Frontal cortex (tissue), 4 donors: ENCODE results near the gene CCDC28B. TPM values are rescaled to one million over a fixed set of nuclear protein-coding genes. Genes with fewer than 3 reads are reported as not detected.
A peak's percentile ranks its signal among the peaks of the same experiment; 100 is the strongest.

Experiments used
- DNase-seq, 2 donors: peaks; one replicate each; pipeline ENCODE4 v3.0.0; 2012; ENCODE audit warnings: low spot score in 2 of 2
- FAIRE-seq: peaks from 2 replicates; lab custom pipeline; 2012; peaks lifted over from hg19 to GRCh38; lab: Jason Lieb, UNC
- total RNA-seq: library from RNA; depleted of rRNA; stranded (reverse); fragments of >200 nt; gene quantifications from one replicate; pipeline ENCODE4 v1.2.3, GENCODE V29; 2014
- donor health status: control.
- donor health status: control.
- donor health status: control.

The CCDC28B gene
- total RNA-seq, 1 donor from 2014 or later = 34.2 TPM

DNA sequence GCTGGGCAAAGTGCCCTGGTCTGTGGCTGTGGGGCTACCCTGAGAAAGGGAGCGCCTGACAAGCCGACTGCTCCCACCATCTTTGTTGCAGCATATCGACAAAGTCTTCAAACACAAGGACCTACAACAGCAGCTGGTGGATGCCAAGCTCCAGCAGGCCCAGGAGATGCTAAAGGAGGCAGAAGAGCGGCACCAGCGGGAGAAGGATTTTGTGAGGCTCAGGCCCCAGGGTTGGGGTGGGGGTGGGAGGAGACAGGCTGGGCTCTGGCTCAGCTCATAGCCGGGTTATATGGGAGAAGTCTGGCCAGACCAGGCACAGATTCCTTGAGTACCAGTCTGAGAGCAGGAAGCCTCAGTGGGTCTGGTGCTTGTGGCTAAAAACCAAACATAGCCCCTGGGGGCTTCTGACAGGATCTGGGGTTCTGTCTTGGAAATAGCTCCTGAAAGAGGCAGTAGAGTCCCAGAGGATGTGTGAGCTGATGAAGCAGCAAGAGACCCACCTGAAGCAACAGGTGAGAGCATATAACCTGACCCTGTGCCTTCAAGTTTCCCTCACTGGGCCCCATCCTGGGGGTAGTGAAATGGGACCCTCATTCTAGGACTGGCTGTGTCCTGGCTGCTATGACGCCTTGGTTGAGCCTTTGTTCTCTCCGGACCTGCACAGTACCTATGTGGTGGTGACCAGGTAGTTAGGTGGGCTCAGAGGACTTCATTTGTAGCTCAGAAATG is 8.0 kb upstream of the CCDC28B start:
- no peak for FAIRE-seq

DNA sequence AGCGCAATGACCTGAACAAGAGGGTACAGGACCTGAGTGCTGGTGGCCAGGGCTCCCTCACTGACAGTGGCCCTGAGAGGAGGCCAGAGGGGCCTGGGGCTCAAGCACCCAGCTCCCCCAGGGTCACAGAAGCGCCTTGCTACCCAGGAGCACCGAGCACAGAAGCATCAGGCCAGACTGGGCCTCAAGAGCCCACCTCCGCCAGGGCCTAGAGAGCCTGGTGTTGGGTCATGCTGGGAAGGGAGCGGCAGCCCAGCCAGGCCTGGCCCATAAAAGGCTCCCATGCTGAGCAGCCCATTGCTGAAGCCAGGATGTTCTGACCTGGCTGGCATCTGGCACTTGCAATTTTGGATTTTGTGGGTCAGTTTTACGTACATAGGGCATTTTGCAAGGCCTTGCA is 5.4 kb upstream of the CCDC28B start:
- no peak for DNase-seq
- FAIRE-seq = no peak

More for the DNA sequence above, 8.0 kb upstream of the CCDC28B start:
- DNase-seq = no peak

DNA sequence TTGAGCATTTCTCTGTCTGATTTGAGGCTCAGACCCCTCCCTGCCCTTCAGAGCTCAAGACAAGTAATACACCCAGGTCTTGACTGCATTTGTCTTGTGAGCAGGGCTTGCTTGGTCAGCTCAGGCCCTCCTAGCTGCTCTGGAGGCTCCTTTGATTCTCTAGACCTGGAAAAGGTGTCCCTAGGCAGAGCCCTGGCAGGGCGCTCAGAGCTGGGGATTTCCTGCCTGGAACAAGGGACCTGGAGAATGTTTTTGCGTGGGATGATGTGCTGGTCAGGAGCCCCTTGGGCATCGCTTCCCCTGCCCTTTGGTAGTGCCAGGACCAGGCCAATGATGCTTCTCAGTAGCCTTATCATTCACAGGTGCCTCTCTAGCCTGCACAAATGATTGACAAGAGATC is 4.9 kb upstream of the CCDC28B start:
- no peak for FAIRE-seq
- no peak for DNase-seq

DNA sequence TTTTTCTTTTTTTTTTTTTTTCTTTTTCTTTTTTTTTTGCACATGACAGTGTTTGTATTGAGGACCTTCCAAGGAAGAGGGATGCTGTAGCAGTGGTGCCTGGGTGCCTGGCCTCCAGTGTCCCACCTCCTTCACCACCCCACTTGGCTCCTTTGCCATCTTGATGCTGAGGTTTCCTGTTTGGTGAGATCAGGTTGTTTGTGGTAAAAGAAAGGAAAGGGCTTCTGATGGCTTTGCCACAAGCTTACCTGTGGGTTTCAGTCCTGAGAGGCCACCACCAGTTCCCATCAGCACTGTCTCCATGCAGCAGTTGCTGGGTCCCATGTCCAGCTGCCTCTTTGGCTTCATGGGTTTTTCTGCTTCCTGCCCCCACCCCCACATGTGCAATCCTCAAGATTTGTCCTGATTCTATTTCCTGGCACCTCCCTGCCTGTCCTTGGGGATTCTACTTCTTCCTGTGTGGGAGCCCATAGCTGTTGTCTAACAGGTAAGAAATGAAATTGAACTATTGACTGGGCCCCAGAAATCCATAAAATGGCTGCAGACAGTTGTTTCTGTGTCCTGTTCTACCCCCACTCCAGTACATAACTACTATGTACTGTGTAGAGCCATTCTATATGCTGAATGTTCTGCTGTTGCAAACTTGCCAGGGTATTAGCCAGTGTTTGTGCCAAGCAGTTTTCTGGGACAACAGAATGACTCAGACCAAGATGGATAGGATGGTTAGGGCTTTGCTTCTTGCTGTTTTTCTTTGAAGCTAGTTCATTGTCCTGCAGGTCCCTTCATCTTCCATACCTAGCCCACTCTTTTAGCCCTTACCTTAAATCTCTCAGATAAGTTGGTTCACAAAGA is 4.2 kb upstream of the CCDC28B start:
- no peak for DNase-seq
- FAIRE-seq = no peak

DNA sequence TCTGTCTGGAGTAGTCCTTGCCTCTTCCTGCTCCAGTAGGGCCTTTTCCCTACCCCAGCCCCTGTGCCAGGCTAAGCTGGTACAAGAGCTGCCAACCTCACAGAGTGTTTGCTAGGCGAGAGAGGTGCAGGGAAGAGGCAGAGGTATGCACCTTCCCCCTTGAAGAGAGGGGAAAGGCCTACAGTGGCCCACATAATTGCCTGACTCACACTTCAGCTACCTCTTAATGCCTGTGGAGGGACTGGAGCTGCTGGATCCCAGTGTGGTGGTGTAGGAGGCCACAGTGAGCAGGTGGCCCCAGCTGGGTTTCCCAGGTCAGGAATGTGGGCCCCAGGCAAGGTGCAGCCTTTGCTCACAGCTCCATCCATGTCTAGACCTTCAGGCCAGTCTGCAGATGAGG is 3.3 kb upstream of the CCDC28B start:
- no peak for DNase-seq
- FAIRE-seq = no peak

DNA sequence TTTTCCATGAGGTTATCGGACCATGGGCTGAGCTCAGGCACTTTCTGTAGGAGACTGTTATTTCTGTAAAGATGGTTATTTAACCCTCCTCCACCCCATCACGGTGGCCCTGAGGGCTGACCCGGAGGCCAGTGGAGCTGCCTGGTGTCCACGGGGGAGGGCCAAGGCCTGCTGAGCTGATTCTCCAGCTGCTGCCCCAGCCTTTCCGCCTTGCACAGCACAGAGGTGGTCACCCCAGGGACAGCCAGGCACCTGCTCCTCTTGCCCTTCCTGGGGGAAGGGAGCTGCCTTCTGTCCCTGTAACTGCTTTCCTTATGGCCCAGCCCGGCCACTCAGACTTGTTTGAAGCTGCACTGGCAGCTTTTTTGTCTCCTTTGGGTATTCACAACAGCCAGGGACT is 2.6 kb upstream of the CCDC28B start:
- no peak for DNase-seq
- FAIRE-seq = no peak

DNA sequence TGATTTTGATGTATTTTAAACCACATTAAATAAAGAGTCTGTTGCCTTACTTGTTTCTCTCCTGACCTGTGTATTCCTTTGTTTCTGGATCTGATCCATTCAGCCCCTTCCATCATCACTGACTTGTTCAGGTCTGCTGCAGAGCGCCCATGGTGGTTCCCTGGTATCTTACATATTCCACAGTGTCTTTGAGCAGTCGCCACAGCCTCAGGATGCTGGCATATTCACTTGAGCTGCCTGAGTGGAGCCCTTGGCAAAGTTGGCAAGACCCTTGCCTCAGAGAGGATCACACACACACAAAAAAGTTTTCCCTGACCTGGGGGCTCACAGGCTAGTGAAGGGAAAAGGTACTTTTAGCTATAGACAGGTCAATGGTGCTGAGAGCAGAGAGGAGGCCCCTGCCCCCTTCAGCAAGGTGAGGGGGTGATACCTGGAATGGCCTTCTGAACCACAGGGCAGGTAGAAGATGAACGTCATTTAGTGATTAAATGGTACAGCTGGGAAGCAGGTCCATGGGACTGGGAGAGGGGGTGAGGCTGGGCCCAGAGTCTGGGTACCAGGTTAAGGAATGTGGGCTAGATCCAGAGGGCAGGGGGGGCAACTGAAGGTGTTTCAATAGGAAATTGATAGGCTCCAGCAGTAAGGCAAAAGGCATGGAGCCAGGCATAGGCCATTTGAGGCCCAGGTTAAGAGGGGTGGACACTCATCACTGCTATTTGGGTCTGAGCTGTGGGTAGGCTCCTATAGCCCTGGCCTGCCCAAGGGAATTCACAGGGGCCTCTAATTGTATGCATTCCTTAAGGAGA is 2.0 kb upstream of the CCDC28B start:
- no peak for FAIRE-seq
- DNase-seq = no peak

DNA sequence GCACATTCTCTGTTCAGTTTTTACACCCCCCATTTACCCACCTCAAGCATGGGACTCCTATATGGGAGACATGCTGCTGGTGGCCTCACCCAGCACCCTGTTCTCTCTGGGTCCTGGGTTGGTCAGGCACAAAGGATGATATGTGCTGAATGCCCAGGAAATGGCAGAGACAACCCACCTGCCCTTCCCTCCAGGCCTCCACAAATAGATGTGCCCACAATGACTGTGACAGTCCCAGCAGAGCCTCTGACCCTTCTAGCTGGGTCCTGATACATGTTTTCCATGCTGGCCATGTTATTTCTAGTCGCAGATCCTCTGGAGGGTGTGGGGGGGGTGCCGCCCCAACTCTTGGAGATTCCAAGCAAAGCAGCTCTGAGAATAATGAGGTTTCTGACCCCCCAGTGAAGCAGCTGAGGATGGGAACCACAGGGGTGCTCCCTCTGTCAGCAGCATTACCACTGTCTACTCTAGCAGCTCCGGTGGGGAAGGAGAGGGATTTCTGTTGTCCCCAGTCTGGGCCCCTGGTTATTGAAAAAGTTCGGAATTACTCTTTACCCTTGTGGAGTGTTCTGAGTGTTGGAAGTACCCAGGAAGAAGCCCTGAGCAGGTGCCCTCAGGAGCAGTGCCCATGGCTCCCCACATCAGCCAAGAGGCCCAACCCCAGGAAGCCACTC is 1.2 kb upstream of the CCDC28B start:
- FAIRE-seq (no peak), DNase-seq (no peak)

DNA sequence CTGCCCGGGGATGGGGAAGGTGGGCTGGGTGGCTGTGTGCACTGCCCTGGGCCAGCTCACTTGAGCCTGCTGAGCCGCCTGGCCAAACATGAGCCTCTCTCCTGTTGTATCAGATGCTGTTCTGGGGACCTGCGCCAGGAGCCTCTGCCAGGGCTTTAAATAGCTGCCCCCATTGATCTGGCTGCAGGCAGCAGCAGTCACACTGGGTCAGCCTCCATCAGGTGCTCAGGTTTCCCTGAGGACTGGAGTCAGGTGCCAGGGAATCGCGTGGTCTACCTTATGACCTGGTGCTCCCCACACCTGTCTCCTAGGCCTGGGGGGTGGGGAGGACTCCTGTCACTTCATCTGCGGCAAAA is 700 bp upstream of the CCDC28B start:
- no peak for FAIRE-seq
- DNase-seq = peak in 1 of 2 donors; percentile 38

DNA sequence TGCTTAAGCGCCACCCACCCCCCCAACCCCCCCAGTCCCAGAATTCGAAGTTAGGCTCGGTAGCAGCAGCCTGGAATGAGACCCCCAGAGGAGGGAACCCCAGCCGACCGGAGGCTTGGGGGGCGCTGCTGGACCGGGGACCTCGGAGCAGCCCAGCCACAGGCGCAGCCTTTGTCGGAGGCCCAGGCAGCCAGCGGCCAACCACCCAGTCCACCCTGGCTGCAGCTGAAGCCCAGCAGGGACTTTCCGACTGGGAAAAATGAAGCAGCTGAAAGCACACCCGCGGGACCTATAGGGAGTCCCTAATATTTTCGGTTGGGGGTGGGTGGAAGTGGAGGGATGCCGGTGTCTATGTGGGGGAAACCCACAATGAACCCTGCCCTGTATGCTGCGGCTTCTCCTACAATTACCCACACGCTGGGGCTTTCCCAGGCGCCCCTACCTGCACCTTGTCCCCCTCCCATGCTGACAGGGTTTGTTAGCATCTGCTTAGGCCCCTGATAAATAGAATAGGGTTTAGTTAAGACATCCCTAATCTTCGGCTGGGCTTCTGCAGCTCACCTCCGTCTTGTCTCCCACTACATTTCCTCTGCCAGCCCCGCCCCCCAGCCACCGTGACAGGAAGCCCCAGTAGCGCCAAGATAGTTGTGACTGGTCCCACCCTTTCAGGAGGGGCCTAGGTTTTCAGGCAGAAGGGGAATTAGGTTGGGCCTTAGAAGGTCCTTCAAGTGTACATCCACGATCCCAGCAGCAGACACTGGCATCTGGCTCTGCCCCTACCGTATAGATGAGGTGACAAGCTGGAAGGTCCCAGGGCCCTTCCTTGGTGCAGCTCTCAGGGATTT is 838 bp downstream of the CCDC28B start:
- DNase-seq = peak in 1 of 2 donors; percentile 53

DNA sequence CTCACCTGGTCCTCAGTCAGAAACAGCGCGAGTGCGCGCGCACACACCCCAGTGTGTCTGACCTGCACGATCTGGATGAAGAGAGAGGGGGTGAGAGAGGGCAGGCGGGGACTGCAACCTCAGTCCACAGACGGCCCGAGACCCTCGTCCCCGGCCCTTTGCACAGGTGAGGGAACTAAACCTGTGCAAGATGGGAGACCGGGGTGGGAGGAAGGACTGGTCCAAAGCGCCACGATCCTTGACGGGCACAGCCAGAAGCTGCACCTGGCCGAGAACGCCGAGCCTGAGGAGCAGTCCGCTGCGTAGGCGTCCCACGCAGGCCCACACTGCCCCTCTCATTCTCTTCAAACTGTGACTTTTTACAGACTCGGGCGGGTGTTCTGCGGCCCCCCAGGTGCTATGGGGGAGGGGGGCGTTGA is 4.6 kb downstream of the CCDC28B start:
- DNase-seq (no peak), FAIRE-seq (no peak)

More for the DNA sequence above, 838 bp downstream of the CCDC28B start:
- FAIRE-seq = no peak

DNA sequence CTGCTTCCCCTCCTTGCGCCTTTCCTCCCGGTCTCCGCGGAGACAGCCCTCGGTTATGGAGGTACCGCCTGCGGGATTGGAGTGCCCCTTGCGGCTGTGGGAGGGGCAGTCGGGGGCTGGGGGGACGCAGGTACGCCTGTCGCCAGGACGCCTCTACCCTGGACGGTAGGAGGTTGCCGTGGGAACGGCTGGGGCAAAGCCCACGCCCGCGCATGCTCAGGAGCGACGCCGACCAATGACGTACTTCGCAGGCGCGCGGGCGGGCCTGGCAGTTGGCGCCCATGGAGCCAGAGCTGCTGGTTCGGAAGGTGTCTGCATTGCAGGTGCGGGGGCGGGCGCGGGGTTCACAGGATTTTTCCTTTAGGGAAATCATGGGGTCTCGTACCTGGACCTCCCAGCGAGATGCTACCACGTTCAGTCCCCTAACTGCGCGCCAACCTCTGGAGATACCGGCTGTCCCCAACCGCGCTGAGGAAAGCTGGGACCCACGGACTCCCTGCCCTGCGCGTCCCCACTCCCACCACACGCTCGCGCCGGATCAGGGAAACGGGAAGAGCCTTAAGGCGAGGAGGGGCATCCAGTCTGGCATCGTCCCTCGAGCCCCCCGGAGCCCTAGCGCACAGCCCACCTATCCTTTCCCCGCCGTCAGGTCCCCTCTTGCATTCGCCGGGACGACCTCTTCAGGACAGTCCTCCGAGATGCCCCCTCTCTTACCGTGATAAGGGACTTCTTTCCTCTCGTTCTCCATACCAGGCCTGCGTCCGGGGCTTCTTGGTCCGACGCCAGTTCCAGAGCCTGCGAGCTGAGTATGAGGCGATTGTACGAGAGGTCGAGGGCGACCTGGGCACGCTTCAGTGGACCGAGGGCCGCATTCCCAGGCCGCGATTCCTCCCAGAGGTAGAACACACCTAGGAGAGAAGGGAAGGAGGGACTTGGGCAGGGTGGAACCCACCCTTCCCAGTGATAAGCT is 5.3 kb downstream of the CCDC28B start, which contains the start of gene IQCC:
TSS of gene IQCC (plus strand) at position 271 of the 970 bp plus-strand sequence. CDS start at position 282, 11 bp downstream.
- DNase-seq (peak; percentile 83 to 95), FAIRE-seq (no peak)

DNA sequence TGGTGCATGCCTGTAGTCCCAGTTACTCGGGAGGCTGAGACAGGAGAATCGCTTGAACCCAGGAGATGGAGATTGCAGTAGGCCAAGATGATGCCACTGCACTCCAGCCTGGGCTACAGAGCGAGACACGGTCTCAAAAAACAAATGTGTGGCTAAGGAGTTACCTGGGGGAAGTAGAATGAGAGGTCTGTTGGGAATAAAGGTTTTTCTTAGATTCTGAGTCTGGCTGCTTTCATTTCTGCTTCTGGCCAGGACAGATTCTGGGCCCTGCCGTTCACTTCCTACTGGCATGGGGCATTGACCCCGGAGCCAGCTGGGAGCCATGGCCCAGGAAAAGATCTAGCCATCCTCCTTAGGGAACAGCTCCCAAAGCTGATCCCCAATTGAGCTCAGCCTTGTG is 8.1 kb downstream of the CCDC28B start:
- FAIRE-seq = no peak

DNA sequence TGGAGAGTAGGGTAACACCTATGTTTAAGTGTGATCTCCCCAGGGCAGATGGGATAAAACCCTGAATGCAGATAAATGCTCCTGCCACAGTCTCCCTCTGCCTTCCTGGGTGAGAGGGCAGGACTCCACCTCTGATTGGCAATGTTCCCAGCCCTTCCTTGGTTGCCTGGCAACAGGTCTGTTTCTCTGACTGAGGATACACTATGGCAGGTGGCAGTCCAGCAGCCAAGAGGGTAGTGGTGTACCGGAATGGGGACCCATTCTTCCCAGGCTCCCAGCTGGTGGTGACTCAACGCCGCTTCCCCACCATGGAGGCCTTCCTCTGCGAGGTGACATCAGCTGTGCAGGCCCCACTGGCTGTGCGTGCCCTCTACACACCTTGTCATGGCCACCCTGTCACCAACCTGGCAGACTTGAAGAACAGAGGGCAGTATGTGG is 8.5 kb downstream of the CCDC28B start, which contains the start of gene DCDC2B:
TSS of gene DCDC2B (plus strand) at position 199 of the 438 bp plus-strand sequence. CDS start at position 204, 5 bp downstream.
- DNase-seq = no peak

More for the DNA sequence above, 8.1 kb downstream of the CCDC28B start:
- DNase-seq = no peak

DNA sequence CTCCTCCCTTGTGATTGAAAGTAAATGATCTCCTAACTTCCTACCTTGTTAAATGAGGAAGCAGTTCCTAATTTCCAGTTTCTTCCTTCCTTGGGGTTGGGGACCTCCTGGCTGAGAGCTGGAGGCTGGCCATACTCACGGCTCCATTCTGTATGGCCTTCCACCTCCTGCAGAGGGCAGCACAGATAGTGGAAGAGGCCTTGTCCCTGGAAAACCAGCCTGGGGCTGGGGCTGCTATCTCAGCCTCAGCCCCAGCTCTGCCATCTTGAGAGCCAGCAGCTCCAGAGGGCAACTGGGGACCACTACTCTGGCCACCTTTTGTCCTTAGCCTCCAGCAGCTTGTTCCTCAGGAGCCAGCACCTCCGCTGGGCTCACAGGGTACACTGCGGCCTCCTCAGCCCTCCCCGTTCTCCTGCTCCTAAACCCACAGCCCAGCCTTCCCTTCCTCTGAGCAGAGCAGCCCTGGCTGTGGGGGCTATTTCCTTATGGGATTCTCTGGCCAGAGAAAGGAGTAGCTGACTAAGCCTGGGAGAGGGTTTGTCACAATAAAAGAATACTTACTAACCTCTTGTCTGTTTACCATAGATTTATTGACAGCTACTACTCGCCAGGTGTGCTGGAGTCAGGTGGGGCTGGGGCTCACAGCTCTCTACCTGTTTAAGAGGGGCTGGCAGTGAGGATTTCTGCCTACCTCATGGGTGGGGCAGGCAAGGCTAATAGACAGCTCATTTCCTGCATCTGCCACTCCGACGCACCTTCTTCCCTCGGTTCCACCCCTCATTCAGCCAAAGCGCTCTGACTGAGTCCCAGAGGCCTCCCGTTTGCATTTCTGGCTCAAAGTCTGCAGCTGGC is 15.5 kb downstream of the CCDC28B start:
- DNase-seq = peak in 1 of 2 donors; percentile 67
- no peak for FAIRE-seq

More for the DNA sequence above, 8.5 kb downstream of the CCDC28B start, which contains the start of gene DCDC2B:
- no peak for FAIRE-seq

DNA sequence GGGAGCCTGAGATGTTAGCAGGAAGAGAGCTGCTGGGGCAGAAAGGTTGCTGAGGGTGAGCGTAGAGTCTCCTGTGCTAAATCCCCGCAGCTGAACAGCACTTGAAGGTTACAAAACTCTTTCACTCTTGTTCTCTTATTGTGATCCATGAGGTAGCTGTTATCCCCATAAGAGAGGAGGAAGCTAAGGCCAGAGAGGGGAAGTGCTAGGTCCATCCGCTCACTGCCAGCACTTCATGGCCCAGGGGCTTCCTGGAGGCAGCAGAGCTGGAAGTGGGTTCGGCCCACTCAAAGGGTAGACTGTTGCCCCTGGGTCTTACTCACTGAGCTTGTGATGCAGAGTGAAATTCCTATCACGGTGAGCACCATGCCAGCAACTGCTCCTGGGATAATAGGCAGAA is 16.2 kb downstream of the CCDC28B start:
- FAIRE-seq = no peak
- DNase-seq = no peak
